Progenitor cell of endocrine pancreas (in vitro differentiated cells): Measurements from ENCODE around the gene RASSF5. TPM values are rescaled to one million over a fixed set of nuclear protein-coding genes. Genes with fewer than 3 reads are reported as not detected.

Source experiments
- DNase-seq: peaks from one replicate; pipeline ENCODE4 v3.0.0; 2021; ENCODE audit warnings: low spot score; ENCODE audit not compliant: unreplicated experiment
- H3K27ac Mint-ChIP-seq: 2 replicates; pipeline ENCODE4 v1.8.0; 2021; ENCODE audit warnings: mild to moderate bottlenecking, moderate library complexity, mixed read lengths
- H3K27me3 Mint-ChIP-seq: 2 replicates; pipeline ENCODE4 v1.8.0; 2021; ENCODE audit warnings: mixed read lengths
- H3K36me3 Mint-ChIP-seq: 2 replicates; pipeline ENCODE4 v1.8.0; 2022; ENCODE audit warnings: mixed read lengths; ENCODE audit not compliant: insufficient read depth
- H3K4me1 Mint-ChIP-seq: 2 replicates; pipeline ENCODE4 v1.8.0; 2021; ENCODE audit warnings: low read depth, mixed read lengths
- H3K4me3 Mint-ChIP-seq: 2 replicates; pipeline ENCODE4 v1.8.0; 2021; ENCODE audit warnings: low read depth, mild to moderate bottlenecking, moderate library complexity, mixed read lengths
- H3K9me3 Mint-ChIP-seq: 2 replicates; pipeline ENCODE4 v1.8.0; 2021; ENCODE audit warnings: low read depth, mixed read lengths
- total RNA-seq: library from RNA; stranded (reverse); gene quantifications from 2 replicates; pipeline ENCODE4 v1.2.1, GENCODE V29; 2021
- TF ChIP-seq, protein P1 (sequence below): fragments of 200-600 bp; sonication (generic); IDR thresholded peaks from one replicate; pipeline ENCODE4 v1.5.0; 2021; ENCODE audit warnings: antibody characterized with exemption, mild to moderate bottlenecking; ENCODE audit not compliant: unreplicated experiment

The RASSF5 gene
- total RNA-seq, 1 donor from 2014 or later, result 7.0 TPM

DNA sequence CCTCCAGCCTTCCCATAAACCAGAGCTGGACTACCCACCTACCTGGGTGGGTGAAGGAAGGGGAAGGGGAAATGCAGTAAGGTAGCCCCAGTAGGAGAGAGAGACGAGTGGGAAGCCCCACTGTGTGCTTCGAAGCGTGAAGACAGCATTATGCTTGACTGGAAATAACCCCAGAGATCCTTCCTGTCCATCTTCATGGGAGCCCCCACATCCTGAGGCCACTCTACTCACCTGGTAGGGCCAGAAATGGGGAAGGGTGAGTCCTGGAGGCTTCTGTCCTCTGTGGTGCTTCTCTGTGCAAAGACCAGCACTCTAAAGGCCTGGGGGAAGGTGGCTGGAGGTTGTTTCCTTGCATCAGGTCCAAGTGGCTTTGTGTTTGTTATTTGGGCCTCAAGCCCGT, 10.0 kb upstream of the RASSF5 start:
- Mint-ChIP-seq H3K27ac (no peak overlapping the region), H3K9me3 (no peaks in the 10 kb centered on the region), H3K27me3 (peaks cover 23% of the 10 kb centered on the region), H3K36me3 (no peaks in the 10 kb centered on the region), H3K4me1 (peaks cover 2% of the 10 kb centered on the region), H3K4me3 (no peak overlapping the region)
- DNase-seq, result no peak
- TF ChIP-seq, protein P1, sequence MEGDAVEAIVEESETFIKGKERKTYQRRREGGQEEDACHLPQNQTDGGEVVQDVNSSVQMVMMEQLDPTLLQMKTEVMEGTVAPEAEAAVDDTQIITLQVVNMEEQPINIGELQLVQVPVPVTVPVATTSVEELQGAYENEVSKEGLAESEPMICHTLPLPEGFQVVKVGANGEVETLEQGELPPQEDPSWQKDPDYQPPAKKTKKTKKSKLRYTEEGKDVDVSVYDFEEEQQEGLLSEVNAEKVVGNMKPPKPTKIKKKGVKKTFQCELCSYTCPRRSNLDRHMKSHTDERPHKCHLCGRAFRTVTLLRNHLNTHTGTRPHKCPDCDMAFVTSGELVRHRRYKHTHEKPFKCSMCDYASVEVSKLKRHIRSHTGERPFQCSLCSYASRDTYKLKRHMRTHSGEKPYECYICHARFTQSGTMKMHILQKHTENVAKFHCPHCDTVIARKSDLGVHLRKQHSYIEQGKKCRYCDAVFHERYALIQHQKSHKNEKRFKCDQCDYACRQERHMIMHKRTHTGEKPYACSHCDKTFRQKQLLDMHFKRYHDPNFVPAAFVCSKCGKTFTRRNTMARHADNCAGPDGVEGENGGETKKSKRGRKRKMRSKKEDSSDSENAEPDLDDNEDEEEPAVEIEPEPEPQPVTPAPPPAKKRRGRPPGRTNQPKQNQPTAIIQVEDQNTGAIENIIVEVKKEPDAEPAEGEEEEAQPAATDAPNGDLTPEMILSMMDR, result no peak

DNA sequence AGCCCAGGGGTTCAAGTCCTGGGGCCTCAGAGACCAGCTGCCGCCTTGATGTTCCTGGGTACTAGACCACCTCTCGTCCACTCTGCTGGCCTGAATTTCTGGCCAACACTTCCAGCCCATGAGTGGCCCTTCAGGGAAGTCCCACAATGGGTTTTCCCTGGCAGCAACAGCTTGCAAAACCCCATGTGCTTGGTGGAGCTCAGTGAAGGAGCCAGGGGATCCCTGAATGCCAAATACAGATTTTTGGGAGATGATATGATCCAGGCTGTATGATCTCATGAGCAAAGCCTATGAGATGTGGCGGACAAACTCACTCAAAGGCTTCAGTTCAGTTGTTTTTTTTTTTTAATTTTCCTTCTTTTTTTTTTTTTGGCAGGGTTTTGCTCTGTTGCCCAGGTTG, 9.6 kb upstream of the RASSF5 start:
- Mint-ChIP-seq H3K4me1 (peaks cover 2% of the 10 kb centered on the region), H3K27me3 (peaks cover 27% of the 10 kb centered on the region), H3K36me3 (no peaks in the 10 kb centered on the region), H3K9me3 (no peaks in the 10 kb centered on the region), H3K4me3 (no peak overlapping the region), H3K27ac (no peak overlapping the region)
- no peak for DNase-seq
- TF ChIP-seq, protein P1, result no peak

DNA sequence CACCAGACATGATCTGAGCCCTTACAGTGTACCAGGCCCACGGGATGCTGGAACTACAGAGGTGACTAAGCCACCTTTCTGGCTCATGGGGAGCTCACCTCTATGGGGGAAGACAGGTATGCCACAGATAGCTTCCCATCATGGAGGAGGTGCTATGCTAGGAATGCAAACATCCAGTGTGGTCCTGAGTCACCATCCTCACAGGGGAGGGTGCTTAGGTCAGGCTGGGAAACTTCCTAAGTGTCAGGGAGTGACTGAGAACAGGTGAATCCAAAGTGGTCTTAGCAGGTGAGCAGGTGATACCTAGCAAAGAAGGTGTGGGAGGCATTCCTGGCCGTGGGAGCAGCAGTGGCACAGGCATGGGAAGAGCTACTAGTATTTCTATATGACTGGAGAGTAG, 8.6 kb upstream of the RASSF5 start:
- DNase-seq, result no peak
- H3K4me1 Mint-ChIP-seq, result peaks cover 2% of the 10 kb centered on the region
- no peak overlapping the region for H3K4me3 Mint-ChIP-seq
- H3K27ac Mint-ChIP-seq, result no peak overlapping the region
- H3K36me3 Mint-ChIP-seq, result no peaks in the 10 kb centered on the region
- no peaks in the 10 kb centered on the region for H3K9me3 Mint-ChIP-seq
- peaks cover 36% of the 10 kb centered on the region for H3K27me3 Mint-ChIP-seq
- TF ChIP-seq, protein P1, result no peak

DNA sequence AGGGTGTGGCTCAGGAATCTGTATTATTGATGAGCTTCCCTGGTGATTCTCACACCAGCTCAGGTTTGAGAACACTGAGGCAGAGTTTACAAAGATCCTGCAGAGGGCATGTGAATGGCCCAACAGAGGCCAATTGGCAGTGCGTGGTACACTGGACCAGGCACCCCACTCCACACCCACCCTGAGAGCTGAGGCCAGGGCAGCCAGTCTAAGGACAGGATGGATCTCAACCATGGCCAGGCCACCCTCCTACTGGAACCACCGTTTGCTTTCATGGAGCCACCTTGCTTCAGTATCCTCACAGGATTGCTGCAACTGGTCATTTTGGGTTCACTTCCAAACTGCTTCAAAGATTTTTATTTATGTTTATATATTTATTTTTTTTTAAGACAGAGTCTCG, 7.3 kb upstream of the RASSF5 start:
- H3K27me3 Mint-ChIP-seq, result peaks cover 49% of the 10 kb centered on the region
- H3K36me3 Mint-ChIP-seq, result no peaks in the 10 kb centered on the region

DNA sequence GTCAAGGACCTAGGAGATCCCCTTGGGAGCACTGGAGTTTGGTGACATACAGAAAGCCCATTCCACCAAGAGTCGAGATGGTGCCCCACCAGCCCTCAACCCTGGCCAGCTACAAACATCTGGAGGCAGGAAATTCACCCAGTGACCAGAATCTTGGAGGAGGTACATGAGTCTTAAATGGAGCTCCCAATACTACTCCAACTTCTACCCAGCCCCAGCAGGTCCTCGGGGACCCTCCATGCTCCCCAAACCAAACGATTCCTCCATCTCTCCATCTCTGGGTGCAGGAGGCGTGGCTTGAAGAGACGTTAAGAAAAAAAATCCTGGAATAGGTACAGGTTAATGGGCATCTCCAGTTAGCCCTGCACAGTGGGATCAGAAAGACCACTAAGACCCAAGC, 5.5 kb upstream of the RASSF5 start:
- Mint-ChIP-seq H3K36me3 (no peaks in the 10 kb centered on the region), H3K4me3 (no peak overlapping the region), H3K27ac (no peak overlapping the region), H3K27me3 (peaks cover 60% of the 10 kb centered on the region), H3K9me3 (no peaks in the 10 kb centered on the region), H3K4me1 (peaks cover 2% of the 10 kb centered on the region)
- DNase-seq, result no peak
- TF ChIP-seq, protein P1, result no peak

More for the DNA sequence above, 7.3 kb upstream of the RASSF5 start:
- Mint-ChIP-seq H3K27ac (no peak overlapping the region), H3K9me3 (no peaks in the 10 kb centered on the region), H3K4me3 (no peak overlapping the region), H3K4me1 (peaks cover 2% of the 10 kb centered on the region)
- TF ChIP-seq, protein P1, result no peak
- DNase-seq, result no peak
